NCI-H2107 treated with DMSO at 0.1 percent for 48 hours (cell line): ENCODE measurements around the gene MRPL24.
"Not testable (repeated sequence)": the region's sequence is repeated elsewhere in the genome, so short reads cannot be mapped to it uniquely, and the experiment has no call there.

Experiments
- DNase-seq: peaks from one replicate; lab custom pipeline; 2025; ENCODE audit not compliant: unreplicated experiment; lab: John Stamatoyannopoulos, UW

MRPL24 gene

DNA sequence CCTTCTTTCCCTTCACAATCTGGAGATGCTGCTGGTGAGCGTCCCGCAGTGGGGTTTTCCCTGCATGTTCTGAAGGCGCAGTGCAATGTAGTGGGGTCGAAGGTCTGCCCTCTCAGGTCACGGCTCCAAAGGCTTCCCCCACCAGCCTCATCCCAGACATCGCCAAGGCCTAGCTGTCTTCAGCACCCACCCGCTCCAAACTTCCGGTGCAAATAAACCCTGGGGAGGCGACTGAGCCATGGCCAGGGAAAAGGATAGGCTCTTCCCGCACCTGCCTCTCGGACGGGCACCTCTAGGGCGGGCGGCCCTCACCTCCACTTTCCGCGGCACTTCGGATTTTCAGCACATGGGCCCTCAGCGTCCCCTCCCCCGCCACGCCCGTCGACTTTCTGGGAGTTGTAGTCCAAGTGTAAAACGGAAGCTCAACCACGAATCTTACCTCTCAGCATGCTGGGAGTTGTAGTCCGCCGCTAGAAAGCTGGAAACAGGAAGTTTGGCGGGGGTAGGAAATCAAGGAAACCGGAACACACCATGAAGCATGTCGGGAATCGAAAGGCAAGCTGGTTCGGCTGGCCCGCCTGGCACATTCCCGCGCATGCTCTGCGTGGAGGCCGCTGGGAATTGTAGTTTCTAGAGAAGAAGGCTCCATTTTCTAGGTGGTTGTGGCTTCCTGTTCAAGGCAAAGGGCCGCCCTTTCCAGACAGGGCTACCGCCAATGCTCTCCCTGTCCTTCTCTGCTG, at the start of gene MRPL24:
MRPL24 (minus strand) TSS at position 348 of the 740 bp plus-strand sequence. CDS start 2,384 bp downstream, outside the sequence.
- peak; percentile 99 for DNase-seq

DNA sequence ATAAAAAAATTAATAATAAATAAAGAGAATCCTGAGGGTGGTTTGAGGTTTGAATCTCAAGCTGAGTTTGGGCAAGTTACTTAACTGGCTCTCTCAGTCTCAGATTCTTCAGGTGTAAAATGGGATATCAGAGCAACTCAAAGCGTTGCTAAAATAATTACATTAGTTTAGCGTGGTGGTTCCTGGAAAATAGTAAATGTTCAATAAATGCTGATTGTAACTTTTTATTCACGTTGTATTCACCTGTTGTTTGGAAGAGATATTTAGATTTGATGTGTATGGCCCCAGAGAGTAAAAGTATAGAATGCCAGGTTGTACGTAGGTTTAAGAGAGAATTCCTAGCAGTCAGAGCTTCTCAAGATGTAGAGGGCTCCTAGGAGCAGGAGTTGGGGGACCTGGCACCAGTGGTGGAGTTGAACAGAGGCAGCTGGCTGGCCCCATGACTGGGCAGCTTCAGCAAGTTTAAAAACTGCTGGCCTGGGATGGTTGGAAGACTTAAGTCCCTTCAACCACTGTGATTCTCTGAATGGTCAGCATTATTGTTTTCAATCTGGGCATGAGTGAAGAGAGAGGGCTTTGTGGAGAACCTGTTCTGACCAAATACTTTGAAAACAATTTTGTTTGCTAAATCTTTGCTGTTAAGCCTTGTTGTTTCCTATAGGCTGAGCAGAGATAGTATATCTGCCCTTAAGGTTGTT, 48.9 kb upstream of the MRPL24 start:
- DNase-seq, result no peak

DNA sequence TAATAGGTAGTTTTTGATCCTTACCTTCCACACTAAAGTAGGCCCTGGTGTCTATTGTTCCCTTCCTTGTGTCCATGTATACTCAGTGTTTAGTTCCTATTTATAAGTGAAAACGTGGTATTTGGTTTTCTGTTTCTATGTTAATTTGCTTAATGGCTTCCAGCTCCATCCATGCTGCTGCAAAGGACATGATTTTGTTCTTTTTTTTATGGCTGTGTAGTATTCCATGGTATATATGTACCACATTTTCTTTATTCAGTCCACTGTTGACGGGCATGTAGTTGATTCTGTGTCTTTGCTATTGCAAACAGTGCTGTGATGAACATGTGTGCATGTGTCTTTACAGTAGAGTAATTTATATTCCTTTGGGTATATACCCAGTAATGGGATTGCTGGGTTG, 47.2 kb upstream of the MRPL24 start:
- no peak for DNase-seq

DNA sequence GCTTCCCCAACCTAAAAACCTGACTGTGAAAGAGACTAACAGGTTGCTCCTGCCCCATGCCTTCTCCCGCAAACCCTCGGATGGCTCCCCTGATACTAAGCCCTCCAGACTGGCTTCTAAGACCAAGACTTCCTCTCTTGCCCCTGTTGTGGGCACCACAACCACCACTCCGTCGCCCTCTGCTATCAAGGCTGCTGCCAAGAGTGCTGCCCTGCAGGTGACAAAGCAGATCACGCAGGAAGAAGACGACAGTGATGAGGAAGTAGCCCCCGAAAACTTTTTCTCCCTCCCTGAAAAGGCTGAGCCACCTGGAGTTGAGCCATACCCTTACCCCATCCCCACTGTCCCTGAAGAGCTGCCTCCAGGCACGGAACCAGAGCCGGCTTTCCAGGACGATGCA, 45.8 kb upstream of the MRPL24 start:
- DNase-seq, result no peak

DNA sequence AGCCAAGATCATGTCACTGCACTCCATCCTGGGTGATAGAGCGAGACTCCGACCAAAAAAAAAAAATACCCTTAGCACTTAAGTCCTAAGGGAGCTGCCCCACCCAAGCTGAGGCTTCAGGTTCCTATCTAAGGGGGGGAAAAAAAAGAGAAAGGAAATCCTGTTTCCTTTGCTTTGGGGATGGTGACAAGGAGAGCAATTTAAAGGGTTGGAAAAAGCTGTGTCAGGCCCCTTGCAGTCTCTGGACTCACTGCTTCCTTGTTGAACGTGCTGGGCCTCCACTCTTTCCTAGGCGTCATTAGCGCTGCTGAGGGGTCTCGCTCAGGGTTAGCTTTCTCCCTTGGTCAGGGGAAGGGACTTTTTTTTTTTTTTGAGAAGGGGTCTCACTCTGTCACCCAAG, 44.6 kb upstream of the MRPL24 start:
- DNase-seq, result no peak

DNA sequence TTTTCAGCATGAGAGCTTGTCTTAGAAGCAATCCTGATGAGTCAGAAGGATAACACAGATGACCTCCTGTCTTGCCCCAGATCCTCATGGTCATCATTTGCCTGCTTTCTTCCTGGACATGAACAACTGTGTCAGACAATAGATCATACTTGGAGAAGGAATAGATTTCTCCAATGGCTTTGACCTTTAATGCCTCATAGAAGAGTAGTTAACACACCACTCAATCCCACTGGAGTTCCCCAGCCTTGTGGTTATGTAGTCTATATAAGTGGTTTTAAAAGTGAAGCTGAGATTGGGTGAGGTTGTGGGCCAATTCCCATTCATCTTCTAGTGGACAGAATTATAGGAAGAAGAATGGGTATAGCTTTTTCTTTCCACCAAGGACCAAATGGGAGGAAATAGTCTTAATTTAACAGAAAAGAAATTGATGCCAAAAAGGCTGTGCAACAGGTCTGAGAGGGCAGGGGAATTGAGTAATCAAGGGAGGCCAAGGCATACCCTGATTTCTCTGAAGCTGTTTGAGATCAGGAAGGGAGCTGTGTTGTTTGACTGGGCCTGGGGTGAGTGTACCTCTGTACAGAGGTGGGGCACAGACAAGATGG, 40.8 kb upstream of the MRPL24 start:
- DNase-seq, result no peak

DNA sequence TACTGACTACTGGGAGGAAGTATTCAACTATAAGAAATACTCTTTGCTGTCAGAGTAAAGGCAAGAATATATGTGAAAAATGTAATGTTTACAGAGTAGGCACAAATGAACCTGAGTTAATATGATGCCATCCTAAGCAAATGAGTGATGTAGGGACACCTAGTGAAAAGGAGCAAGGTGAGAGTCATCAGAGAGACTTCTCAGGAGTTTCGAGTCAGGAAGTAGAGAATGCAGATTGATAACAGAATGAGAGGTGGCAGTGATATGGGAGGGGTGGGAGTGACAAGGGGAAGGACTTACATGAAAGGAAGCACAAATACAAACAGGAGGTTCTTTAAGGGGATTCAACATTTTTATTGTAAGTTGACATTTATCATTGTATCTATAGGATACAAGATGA, 36.7 kb upstream of the MRPL24 start:
- no peak for DNase-seq

DNA sequence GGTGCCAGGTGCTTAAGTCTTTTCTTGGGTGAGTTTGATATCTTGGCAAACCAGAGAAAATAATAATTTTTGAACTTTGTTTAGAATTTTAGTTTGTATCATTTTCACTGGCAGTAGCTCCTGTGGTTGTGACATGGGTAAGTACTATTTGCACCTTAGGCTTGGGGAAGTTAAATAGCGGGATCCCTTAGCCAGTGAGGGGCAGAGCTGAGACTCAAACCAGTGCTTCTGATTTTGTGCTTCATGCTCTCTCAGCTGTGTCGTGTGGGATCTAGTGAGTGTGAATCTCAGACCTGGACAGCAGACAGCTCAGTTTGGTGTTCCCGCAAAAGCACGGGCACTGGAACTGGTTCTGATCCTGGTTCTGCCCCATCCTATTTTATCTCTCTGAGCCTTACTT, 36.1 kb upstream of the MRPL24 start:
- DNase-seq, result no peak

DNA sequence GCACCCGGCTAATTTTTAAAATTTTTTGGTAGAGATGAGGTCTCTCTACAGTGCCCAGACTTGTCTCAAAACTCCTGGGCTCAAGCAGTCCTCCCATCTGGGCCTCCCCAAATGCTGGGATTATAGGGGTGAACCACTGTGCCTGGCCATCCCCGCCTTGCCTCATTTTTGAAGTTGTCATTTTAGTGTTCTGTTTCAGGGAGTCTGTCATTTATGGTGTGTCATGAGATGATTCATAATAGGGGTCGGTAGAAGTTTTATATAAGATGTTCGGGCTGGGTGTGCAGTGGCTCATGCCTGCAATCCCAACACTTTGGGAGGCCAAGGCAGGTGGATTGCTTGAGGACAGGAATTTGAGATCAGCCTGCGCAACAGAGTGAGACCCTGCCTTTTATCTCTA, 34.9 kb upstream of the MRPL24 start:
- DNase-seq, result no peak

DNA sequence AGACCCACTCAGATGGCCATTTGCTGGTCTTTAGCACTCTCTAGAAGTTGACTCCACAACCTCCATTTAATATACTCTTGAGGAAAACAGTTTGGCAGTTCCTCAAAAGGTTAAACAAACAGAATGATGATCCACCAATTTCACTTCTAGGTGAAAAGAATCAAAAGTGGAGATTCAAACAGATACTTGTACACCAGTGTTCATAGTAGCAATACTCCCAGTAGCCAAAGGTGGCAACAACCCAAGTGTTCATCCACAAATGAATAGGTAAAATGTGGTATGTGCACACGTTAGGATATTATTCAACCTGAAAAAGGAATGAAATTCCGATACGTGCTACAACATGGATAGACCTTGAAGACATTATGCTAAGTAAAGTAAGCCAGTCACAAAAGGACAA, 32.7 kb upstream of the MRPL24 start:
- no peak for DNase-seq

DNA sequence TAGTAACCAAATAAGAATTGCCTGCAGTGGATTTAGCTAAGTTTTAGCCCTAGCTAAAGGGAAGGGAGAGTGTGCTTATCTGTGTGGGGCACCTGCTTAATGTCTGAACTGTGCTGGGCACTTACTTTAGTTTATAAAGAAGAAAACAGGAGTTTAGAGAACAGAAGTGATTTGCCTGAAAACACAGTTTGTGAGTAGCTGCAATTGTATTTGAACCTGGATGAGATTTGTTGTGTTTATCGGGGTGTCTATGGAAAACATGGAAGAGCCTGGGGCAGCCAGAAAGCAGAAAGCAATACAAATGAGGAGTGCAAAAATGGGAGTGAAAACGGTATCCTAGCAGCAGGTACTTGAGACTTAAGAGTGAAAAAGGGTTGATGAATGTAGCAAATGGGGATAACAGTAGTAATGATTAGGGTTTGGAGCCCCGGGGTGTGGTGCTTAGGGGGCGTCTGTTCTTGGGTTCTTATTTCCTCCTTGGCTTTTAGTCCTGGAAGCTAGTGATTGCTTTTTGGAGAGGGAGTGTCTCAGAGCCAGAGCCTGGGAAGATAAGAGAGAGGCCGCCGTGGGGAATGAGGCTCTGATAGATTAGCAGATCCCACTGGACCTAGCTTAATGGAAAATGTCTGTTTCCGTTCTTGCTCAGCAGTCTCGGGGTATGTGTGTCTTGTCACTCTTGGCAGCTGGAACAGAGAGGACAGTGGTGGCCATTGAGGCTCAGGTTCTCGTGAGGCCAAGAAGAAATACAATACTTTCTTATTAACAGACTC, 32.0 kb upstream of the MRPL24 start:
- no peak for DNase-seq

DNA sequence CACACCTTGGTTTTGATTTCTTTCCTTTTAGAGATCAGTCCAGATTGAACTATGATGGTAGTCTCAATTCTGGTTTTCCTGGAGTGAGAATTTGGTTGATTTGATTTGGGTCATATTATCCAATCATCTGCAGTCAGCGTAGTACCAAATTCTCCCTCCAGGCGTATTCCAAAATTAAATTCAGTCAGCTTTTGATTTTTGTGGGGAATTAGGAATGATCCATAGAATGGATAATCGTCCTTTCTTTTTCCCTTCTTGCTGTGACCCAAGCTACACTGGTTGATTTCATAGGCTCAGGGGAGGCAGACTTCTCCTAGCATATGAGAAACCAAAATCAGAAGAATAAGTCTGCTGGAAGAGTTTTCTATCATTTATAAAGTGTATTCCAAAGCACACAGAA, 31.3 kb upstream of the MRPL24 start:
- no peak for DNase-seq

DNA sequence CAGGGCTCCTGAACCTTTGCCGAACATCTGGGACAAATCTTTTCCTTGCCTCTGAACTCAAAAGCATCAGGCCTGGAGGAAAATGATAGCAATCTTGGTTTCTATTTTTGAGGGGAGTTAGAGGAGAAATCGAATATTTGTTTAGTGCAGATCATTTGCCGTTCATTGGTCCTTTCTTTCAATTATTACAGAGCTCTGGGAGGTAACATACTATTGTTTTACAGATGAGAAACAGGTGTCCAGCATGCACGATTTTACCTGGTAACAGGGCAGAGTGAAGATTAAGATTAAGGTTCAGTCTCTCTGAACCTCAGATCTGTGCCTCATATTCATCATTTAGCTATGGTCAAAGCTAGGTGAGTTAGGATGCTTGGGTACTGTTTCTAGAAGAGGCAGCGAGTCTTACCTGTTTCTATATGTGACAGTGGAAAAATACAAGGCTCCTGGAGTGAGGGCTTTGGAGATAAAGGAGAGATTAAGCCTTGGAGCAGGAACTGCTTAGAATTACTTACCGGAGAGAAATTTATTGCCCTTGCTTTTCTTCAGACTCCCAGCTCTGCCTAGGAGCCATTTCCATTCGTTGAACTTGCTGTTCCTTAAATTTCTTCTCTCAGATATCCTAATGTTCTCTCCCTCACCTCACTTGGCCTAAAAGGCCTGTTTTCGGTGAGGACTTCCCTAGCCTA, 27.9 kb upstream of the MRPL24 start:
- no peak for DNase-seq

DNA sequence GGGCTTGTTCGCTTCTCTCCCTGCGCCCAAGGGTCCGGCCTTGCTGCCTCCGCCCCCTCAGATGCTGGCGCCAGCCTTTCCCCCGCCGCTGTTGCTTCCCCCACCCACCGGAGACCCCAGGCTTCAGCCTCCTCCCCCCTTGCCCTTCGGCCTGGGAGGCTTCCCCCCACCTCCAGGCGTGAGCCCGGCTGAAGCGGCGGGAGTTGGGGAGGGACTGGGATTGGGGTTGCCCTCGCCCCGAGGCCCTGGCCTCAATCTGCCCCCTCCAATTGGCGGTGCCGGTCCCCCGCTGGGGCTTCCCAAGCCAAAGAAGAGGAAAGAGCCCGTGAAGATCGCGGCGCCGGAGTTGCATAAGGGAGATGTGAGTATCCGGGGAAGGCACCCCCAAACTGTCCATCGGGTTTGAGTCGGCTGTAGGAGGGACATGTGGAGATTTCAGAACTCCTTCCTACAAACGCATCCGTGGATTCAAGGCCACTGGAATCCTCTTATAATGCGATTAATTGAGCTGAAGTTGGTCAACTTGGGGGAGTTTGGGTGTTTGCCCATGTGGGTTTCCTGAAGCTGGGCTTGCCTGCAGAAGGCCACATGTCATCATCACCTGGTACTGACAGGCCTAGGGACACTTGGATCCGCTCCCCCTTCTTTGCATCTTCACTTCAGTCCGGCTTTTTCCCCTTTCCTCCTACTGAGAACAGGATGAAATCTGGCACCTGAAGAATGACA, 27.2 kb upstream of the MRPL24 start:
- DNase-seq, result no peak

DNA sequence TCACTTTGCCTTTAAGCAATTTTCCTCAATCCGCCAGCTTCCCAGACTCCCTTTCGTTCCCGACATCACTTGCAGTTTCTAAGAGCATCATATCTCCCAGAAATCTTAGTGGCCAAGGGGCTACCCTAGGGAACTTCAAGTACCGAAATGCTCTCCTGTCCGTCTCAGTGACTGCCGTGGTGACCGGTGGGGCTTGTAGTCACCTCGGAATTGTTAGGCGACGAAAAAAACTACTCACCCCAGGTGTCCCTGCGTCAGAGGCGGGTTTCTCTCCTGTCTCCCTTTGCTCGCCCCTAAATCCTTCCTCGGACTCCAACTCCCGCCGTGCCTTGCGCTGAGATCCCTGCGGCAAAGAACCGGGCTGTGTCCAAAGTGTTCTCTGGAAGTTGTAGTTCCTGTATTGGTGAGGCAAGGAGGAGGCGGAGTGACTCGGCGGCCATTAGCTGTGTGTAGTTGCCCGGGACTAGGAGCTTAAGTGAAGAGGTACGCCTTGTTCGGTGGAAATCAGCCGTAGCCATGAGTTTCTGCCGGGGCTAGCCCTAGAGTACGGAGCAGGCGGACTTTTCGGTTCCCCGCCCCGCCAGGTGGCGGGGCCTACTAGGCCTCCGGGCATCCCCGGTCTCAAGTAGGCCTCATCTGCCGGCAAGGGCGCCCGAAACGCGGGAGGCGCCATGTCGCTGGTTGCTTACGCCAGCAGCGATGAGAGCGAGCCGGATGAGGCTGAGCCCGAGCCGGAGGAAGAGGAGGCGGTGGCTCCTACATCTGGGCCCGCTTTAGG, 26.4 kb upstream of the MRPL24 start, which contains the start of gene PRCC:
PRCC (plus strand) TSS at position 435 of the 778 bp plus-strand sequence; CDS start at position 672, 237 bp downstream.
- DNase-seq, result peak; percentile 100

DNA sequence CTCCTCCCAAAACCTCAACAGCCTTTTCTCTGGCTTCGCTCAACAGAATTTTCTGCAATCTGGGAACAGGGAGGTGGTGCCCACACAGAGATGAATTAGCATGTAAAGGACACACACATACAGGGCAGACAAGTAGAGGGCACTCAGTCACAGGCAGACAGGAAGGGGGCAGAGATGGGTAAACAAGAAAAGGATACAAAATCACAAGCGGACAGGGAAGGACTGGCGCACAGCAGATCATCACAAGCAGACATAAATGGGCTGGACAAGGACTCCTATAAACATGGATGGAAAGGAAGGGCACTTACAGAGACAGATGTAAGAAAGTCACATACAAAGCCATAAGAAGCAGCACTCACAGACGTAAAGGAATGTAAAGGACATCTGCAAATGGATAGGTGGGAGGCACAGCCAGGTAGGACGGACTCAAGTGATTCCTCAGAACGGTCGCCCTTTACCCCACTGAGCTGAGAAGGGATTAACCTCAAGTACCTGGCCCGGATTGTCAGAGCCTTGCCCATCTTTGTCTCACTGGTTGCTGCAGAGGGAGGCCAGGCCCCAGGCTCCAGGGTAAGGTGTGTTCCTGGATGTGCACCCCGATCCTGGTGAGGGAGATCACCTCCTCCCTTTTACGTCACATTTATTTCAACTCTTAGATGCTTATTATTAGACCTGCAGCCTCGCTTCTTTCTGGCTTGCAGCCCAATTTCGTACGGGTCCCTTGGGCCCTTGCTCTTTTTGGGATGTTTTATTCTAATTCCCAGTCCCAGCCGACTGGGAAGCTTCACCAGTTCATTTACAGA, 25.6 kb upstream of the MRPL24 start:
- DNase-seq, result peak; percentile 39

DNA sequence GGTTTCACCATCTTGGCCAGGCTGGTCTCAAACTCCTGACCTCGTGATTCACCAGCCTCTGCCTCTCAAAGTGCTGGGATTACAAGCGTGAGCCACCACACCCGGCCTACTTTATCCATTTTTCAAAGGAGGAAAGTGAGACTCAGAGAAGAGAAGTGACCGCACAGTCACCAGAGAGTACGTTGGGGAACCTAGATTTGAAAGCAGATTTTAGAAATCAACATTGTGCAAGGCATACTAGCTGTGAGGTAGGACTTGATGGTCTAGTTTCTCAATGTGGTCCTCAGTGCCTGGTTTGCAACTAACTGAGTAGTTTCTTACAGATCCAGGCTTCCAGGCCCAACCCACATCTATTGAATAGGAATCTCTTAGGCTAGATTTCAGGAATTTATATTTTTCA, 24.8 kb upstream of the MRPL24 start:
- no peak for DNase-seq

DNA sequence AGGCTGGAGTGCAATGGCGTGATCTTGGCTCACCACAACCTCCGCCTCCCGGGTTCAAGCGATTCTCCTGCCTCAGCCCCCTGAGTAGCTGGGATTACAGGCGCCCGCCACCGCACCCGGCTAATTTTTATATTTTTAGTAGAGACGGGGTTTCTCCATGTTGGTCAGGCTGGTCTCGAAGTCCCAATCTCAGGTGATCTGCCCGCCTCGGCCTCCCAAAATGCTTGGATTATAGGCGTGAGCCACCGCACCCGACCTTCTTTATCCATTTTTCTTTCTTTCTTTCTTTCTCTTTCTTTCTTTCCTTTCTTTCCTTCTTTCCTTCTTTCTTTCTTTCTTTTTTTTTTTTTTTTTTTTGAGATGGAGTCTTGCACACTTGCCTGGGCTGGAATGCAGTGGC, 24.2 kb upstream of the MRPL24 start:
- DNase-seq, result not testable (repeated sequence)

DNA sequence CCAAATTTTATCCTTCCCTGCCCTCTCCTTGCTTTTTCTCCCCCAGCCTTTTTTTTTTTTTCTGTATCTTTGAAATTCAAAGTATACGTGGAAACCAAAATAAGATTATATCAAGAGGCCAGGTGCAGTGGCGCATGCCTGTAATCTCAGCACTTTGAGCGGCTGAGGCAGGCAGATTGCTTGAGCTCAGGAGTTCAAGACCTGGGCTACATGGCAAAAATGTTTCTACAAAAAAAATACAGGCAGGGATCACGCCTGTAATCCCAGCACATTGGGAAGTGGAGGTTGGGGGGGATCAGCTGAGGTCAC, 19.9 kb upstream of the MRPL24 start:
- no peak for DNase-seq
